CD14-positive monocyte (primary cell): Measurements from ENCODE around the gene RBMS3. TPM values are rescaled to one million over a fixed set of nuclear protein-coding genes. Genes with fewer than 3 reads are reported as not detected.

Experiments
- DNase-seq, 3 donors: peaks; one replicate each; pipeline ENCODE4 v3.0.0-alpha.2; 2011 to 2022
- H2AFZ ChIP-seq: 2 replicates; pipeline ENCODE4 v1.6.0; 2012; ENCODE audit warnings: mild to moderate bottlenecking, low read depth, low read length, inconsistent platforms; ENCODE audit not compliant: insufficient read depth, poor library complexity, severe bottlenecking
- H3K27ac ChIP-seq, 2 donors: 1 replicate in 1 of 2; 2 replicates in 1 of 2; pipeline ENCODE4 v1.5.1; 2012 to 2013; ENCODE audit warnings: low read length in 2 of 2, control low read depth in 1 of 2, inconsistent platforms in 1 of 2, low read depth in 1 of 2, mild to moderate bottlenecking in 1 of 2
- H3K27me3 ChIP-seq, 2 donors: one replicate each; pipeline versions ENCODE4 v1.6.0 to v1.6.1; 2011 to 2013; ENCODE audit warnings: low read length in 2 of 2; ENCODE audit not compliant: control insufficient read depth in 2 of 2, insufficient read depth in 2 of 2
- H3K36me3 ChIP-seq, 2 donors: replicated peaks in 1 of 2; 1 replicate in 1 of 2; 2 replicates in 1 of 2; pipeline versions ENCODE4 v1.5.1 to v1.6.1; 2012 to 2013; ENCODE audit warnings: low read length in 2 of 2, control low read depth in 1 of 2, inconsistent platforms in 1 of 2, mild to moderate bottlenecking in 1 of 2; ENCODE audit not compliant: insufficient read depth in 2 of 2, control insufficient read depth in 1 of 2
- H3K4me1 ChIP-seq, 2 donors: 1 replicate in 1 of 2; 2 replicates in 1 of 2; pipeline versions ENCODE4 v1.5.1 to v1.6.1; 2012 to 2013; ENCODE audit warnings: low read length in 2 of 2, control low read depth in 1 of 2, inconsistent platforms in 1 of 2, mild to moderate bottlenecking in 1 of 2, moderate library complexity in 1 of 2; ENCODE audit not compliant: insufficient read depth in 2 of 2, control insufficient read depth in 1 of 2
- H3K4me2 ChIP-seq: replicated peaks from 2 replicates; pipeline ENCODE3; 2012; ENCODE audit warnings: low read length, moderate library complexity, mild to moderate bottlenecking; ENCODE audit not compliant: poor library complexity, severe bottlenecking; ENCODE audit errors: extremely low read depth
- H3K4me3 ChIP-seq, 3 experiments: fragments of 200-600 bp in 1 of 3; sonication (generic) in 1 of 3; replicated peaks in 1 of 3; 1 replicate in 2 of 3; 2 replicates in 1 of 3; pipeline ENCODE4 v1.5.1; 2011 to 2013; ENCODE audit warnings: low read length in 3 of 3, mild to moderate bottlenecking in 3 of 3, control low read depth in 2 of 3, low read depth in 2 of 3, inconsistent platforms in 1 of 3, moderate library complexity in 1 of 3
- H3K79me2 ChIP-seq: 2 replicates; pipeline ENCODE4 v1.6.0; 2012; ENCODE audit warnings: mild to moderate bottlenecking, control low read depth, inconsistent platforms, low read length, moderate library complexity; ENCODE audit not compliant: insufficient read depth
- H3K9ac ChIP-seq: 2 replicates; pipeline ENCODE4 v1.6.0; 2017; ENCODE audit warnings: low read length, mild to moderate bottlenecking; ENCODE audit not compliant: insufficient read depth, poor library complexity, severe bottlenecking
- H3K9me3 ChIP-seq, 2 donors: replicated peaks in 1 of 2; 1 replicate in 1 of 2; 2 replicates in 1 of 2; pipeline versions ENCODE4 v1.5.1 to v1.6.1; 2012 to 2013; ENCODE audit warnings: low read length in 2 of 2, control low read depth in 1 of 2; ENCODE audit not compliant: control insufficient read depth in 1 of 2, insufficient read depth in 1 of 2
- H4K20me1 ChIP-seq: 2 replicates; pipeline ENCODE4 v1.6.0; 2012; ENCODE audit warnings: mild to moderate bottlenecking, low read length, control low read depth, moderate library complexity; ENCODE audit not compliant: insufficient read depth
- H3K27ac Mint-ChIP-seq, 7 donors: one replicate each; pipeline ENCODE4 v1.8.0; 2020; ENCODE audit warnings: mild to moderate bottlenecking in 7 of 7, mixed read lengths in 7 of 7, moderate library complexity in 6 of 7, inconsistent platforms in 2 of 7
- H3K27me3 Mint-ChIP-seq, 3 donors: one replicate each; pipeline ENCODE4 v1.8.0; 2021 to 2022; ENCODE audit warnings: low read depth in 3 of 3, mild to moderate bottlenecking in 3 of 3, mixed read lengths in 3 of 3, moderate library complexity in 3 of 3, inconsistent platforms in 1 of 3
- H3K36me3 Mint-ChIP-seq, 2 donors: one replicate each; pipeline ENCODE4 v1.8.0; 2020; ENCODE audit warnings: mixed read lengths in 2 of 2, inconsistent platforms in 1 of 2, mild to moderate bottlenecking in 1 of 2
- H3K4me1 Mint-ChIP-seq: one replicate; pipeline ENCODE4 v1.8.0; 2020; ENCODE audit warnings: mild to moderate bottlenecking, mixed read lengths
- H3K4me3 Mint-ChIP-seq, 2 donors: one replicate each; pipeline ENCODE4 v1.8.0; 2020; ENCODE audit warnings: mild to moderate bottlenecking in 2 of 2, mixed read lengths in 2 of 2, moderate library complexity in 1 of 2
- H3K9me3 Mint-ChIP-seq, 7 donors: one replicate each; pipeline ENCODE4 v1.8.0; 2020 to 2022; ENCODE audit warnings: mixed read lengths in 7 of 7, mild to moderate bottlenecking in 6 of 7, moderate library complexity in 6 of 7, inconsistent platforms in 2 of 7
- CTCF ChIP-seq: fragments of 200-600 bp; IDR thresholded peaks from one replicate; pipeline ENCODE4 v1.8.0; 2022; ENCODE audit warnings: antibody characterized with exemption, mild to moderate bottlenecking
- WGBS: methylation state at CpG from one replicate; pipeline ENCODE4 v1.1.5; 2013; ENCODE audit warnings: missing lambda C conversion rate; ENCODE audit not compliant: insufficient coverage; 5-methylcytosine and 5-hydroxymethylcytosine counted together
- intact Hi-C, 2 donors: fragments of 100-400 bp; cut with micrococcal nuclease; formaldehyde crosslinking; loops; one replicate each; pipeline versions ENCODE4 v1.15.0 to v1.15.1; 2023
- polyA plus RNA-seq, 3 donors: library from polyadenylated mRNA; depleted of rRNA in 1 of 3; unstranded in 2 of 3; stranded (reverse) in 1 of 3; fragments of 300-500 nt in 2 of 3; fragments of >200 nt in 1 of 3; fragmentation: Illumina TruSeq in 2 of 3; gene quantifications; 1 replicate in 2 of 3; 2 replicates in 1 of 3; pipeline ENCODE4 v1.2.3, GENCODE V29; 2012 to 2021

Gene RBMS3
- polyA plus RNA-seq, 3 donors: not detected

- intact Hi-C loops: no loop called here
- peak in 2 of 3 donors; percentile 1 to 24 for DNase-seq
- no peaks in the 10 kb centered on the region for H3K36me3 Mint-ChIP-seq
- peaks cover 0 to 3% (median 2%) of the 10 kb centered on the region in 7 donors for H3K9me3 Mint-ChIP-seq
- no peak overlapping the region for H3K27ac ChIP-seq
- H3K27ac Mint-ChIP-seq: no peak overlapping the region
- TF ChIP-seq CTCF: no peak
- no peak overlapping the region for H3K9ac ChIP-seq
- peaks cover 0 to 4% (median 0%) of the 10 kb centered on the region in 3 donors for H3K27me3 Mint-ChIP-seq
- no peaks in the 10 kb centered on the region for H4K20me1 ChIP-seq
- peak overlapping the region; percentile 10 for H3K4me2 ChIP-seq
- H3K9me3 ChIP-seq: no peaks in the 10 kb centered on the region
- peaks cover 4 to 27% of the 10 kb centered on the region in 2 donors for H3K4me1 ChIP-seq
- no peaks in the 10 kb centered on the region for H3K27me3 ChIP-seq
- no peaks in the 10 kb centered on the region for H3K79me2 ChIP-seq
- H2AFZ ChIP-seq: no peak overlapping the region
- no peaks in the 10 kb centered on the region for H3K36me3 ChIP-seq
- WGBS: no CpG with 5 or more reads among the region's 2 CpGs
- no peak overlapping the region for H3K4me3 ChIP-seq
- no peak overlapping the region for H3K4me3 Mint-ChIP-seq
- peaks cover 21% of the 10 kb centered on the region for H3K4me1 Mint-ChIP-seq
These were observed 35.4 kb upstream of the RBMS3 start for GRCh38 chr3:29245441-29245840.

- no peaks in the 10 kb centered on the region for H3K36me3 ChIP-seq
- no peak overlapping the region for H3K27ac ChIP-seq
- H3K27me3 ChIP-seq: no peaks in the 10 kb centered on the region
- no peak for TF ChIP-seq CTCF
- no peaks in the 10 kb centered on the region for H4K20me1 ChIP-seq
- H3K27me3 Mint-ChIP-seq: peaks cover 0 to 4% (median 0%) of the 10 kb centered on the region in 3 donors
- H3K4me3 Mint-ChIP-seq: no peak overlapping the region
- DNase-seq: no peak
- H3K36me3 Mint-ChIP-seq: no peaks in the 10 kb centered on the region
- intact Hi-C loops: no loop called here
- peaks cover 0 to 6% (median 0%) of the 10 kb centered on the region in 7 donors for H3K9me3 Mint-ChIP-seq
- no peak overlapping the region for H3K27ac Mint-ChIP-seq
- no peaks in the 10 kb centered on the region for H3K79me2 ChIP-seq
- WGBS: 84% methylated on average over 2 of the region's 3 CpGs
- peaks cover 0 to 21% of the 10 kb centered on the region in 2 donors for H3K4me1 ChIP-seq
- no peak overlapping the region for H2AFZ ChIP-seq
- H3K4me1 Mint-ChIP-seq: peaks cover 14% of the 10 kb centered on the region
- H3K4me3 ChIP-seq: no peak overlapping the region
- H3K9ac ChIP-seq: no peak overlapping the region
- H3K4me2 ChIP-seq: no peak overlapping the region
- H3K9me3 ChIP-seq: no peaks in the 10 kb centered on the region
These were observed 33.7 kb upstream of the RBMS3 start for GRCh38 chr3:29247088-29247745.
